ENCODE results near the gene PIPOX. TPM values are rescaled to one million over a fixed set of nuclear protein-coding genes. Genes with fewer than 3 reads are reported as not detected.

Gene PIPOX
- total and polyA plus RNA-seq, 2 experiments from 2014 or later: not detected

- no peaks in the 10 kb centered on the region for H3K4me1 ChIP-seq (ENCODE audit: insufficient read depth)
- H3K4me3 ChIP-seq: no peak overlapping the region
- in situ Hi-C loops (cut with MboI): no loop called here
- no peaks in the 10 kb centered on the region for H3K9me2 ChIP-seq (ENCODE audit: insufficient read depth)
- no peak overlapping the region for H3K4me2 ChIP-seq (ENCODE audit: unreplicated experiment)
- no peaks in the 10 kb centered on the region for H4K20me1 ChIP-seq (ENCODE audit: insufficient read depth)
- H3K9ac ChIP-seq: no peak overlapping the region
- no peaks in the 10 kb centered on the region for H3F3A ChIP-seq (ENCODE audit: insufficient read depth)
- no peaks in the 10 kb centered on the region for H3K9me3 ChIP-seq (ENCODE audit: low read depth)
- no peak for TF ChIP-seq EZH2 (IDR thresholded peaks at IDR 0.05; ENCODE audit: insufficient read depth, poor library complexity, severe bottlenecking)
- no peak for TF ChIP-seq EZH2phosphoT487 (IDR thresholded peaks at IDR 0.05; ENCODE audit: insufficient read depth, low read depth)
- no peak overlapping the region for H3K27ac ChIP-seq
- no peak for DNase-seq
- peaks cover 70% of the 10 kb centered on the region for H3K27me3 ChIP-seq (replicated peaks; ENCODE audit: insufficient read depth)
- H3K36me3 ChIP-seq (ENCODE audit: low read depth): no peaks in the 10 kb centered on the region
- H2AFZ ChIP-seq: no peak overlapping the region
- H3K79me2 ChIP-seq (ENCODE audit: insufficient read depth): no peaks in the 10 kb centered on the region
- WGBS, 2 experiments (ENCODE audit: low coverage in 1 of 2, low lambda C conversion rate in 2 of 2, missing lambda C conversion rate in 2 of 2): 31 to 33% methylated on average over 13 of the region's 13 CpGs
Observed at GRCh38 chr17:29016345-29017210, 26.4 kb upstream of the PIPOX start.

- no peaks in the 10 kb centered on the region for H3K9me3 ChIP-seq (ENCODE audit: low read depth)
- H3K9me2 ChIP-seq (ENCODE audit: insufficient read depth): no peaks in the 10 kb centered on the region
- no peak overlapping the region for H3K9ac ChIP-seq
- peaks cover 94% of the 10 kb centered on the region for H3K27me3 ChIP-seq (replicated peaks; ENCODE audit: insufficient read depth)
- H3K36me3 ChIP-seq (ENCODE audit: low read depth): no peaks in the 10 kb centered on the region
- no peaks in the 10 kb centered on the region for H3F3A ChIP-seq (ENCODE audit: insufficient read depth)
- WGBS, 2 experiments (ENCODE audit: low coverage in 1 of 2, low lambda C conversion rate in 2 of 2, missing lambda C conversion rate in 2 of 2): 38 to 42% methylated on average over 6 of the region's 6 CpGs
- H2AFZ ChIP-seq: no peak overlapping the region
- in situ Hi-C loops (cut with MboI): no loop called here
- H3K4me2 ChIP-seq (ENCODE audit: unreplicated experiment): no peak overlapping the region
- no peaks in the 10 kb centered on the region for H3K4me1 ChIP-seq (ENCODE audit: insufficient read depth)
- no peak for DNase-seq
- no peak overlapping the region for H3K27ac ChIP-seq
- no peaks in the 10 kb centered on the region for H4K20me1 ChIP-seq (ENCODE audit: insufficient read depth)
- no peaks in the 10 kb centered on the region for H3K79me2 ChIP-seq (ENCODE audit: insufficient read depth)
- H3K4me3 ChIP-seq: no peak overlapping the region
- TF ChIP-seq EZH2 (IDR thresholded peaks at IDR 0.05; ENCODE audit: insufficient read depth, poor library complexity, severe bottlenecking) (no peak), EZH2phosphoT487 (IDR thresholded peaks at IDR 0.05; ENCODE audit: insufficient read depth, low read depth) (no peak)
Observed at GRCh38 chr17:29018788-29019474, 24.0 kb upstream of the PIPOX start.

GRCh38 chr17:29019475-29020181, 23.3 kb upstream of the PIPOX start:
- no peaks in the 10 kb centered on the region for H3K79me2 ChIP-seq (ENCODE audit: insufficient read depth)
- WGBS, 2 experiments (ENCODE audit: low coverage in 1 of 2, low lambda C conversion rate in 2 of 2, missing lambda C conversion rate in 2 of 2): 6 to 7% methylated on average over 37 to 39 of the region's 39 CpGs
- in situ Hi-C loops (cut with MboI): no loop called here
- H3K4me3 ChIP-seq: no peak overlapping the region
- H3K9me3 ChIP-seq (ENCODE audit: low read depth): no peaks in the 10 kb centered on the region
- no peak overlapping the region for H3K27ac ChIP-seq
- H3K27me3 ChIP-seq (replicated peaks; ENCODE audit: insufficient read depth): peaks cover 94% of the 10 kb centered on the region
- H3K9me2 ChIP-seq (ENCODE audit: insufficient read depth): no peaks in the 10 kb centered on the region
- no peak for DNase-seq
- H3F3A ChIP-seq (ENCODE audit: insufficient read depth): no peaks in the 10 kb centered on the region
- H3K9ac ChIP-seq: no peak overlapping the region
- TF ChIP-seq EZH2 (IDR thresholded peaks at IDR 0.05; ENCODE audit: insufficient read depth, poor library complexity, severe bottlenecking) (no peak), EZH2phosphoT487 (IDR thresholded peaks at IDR 0.05; ENCODE audit: insufficient read depth, low read depth) (no peak)
- H2AFZ ChIP-seq: no peak overlapping the region
- H4K20me1 ChIP-seq (ENCODE audit: insufficient read depth): no peaks in the 10 kb centered on the region
- no peaks in the 10 kb centered on the region for H3K36me3 ChIP-seq (ENCODE audit: low read depth)
- no peak overlapping the region for H3K4me2 ChIP-seq (ENCODE audit: unreplicated experiment)
- no peaks in the 10 kb centered on the region for H3K4me1 ChIP-seq (ENCODE audit: insufficient read depth)

- Histone ChIP-seq H3K4me1 (ENCODE audit: insufficient read depth) (no peaks in the 10 kb centered on the region), H3K9me2 (ENCODE audit: insufficient read depth) (no peaks in the 10 kb centered on the region), H3K36me3 (ENCODE audit: low read depth) (no peaks in the 10 kb centered on the region), H3K4me3 (no peak overlapping the region), H3K4me2 (ENCODE audit: unreplicated experiment) (no peak overlapping the region), H3K27me3 (replicated peaks; ENCODE audit: insufficient read depth) (peaks cover 92% of the 10 kb centered on the region), H3K9me3 (ENCODE audit: low read depth) (no peaks in the 10 kb centered on the region), H2AFZ (no peak overlapping the region), H3K79me2 (ENCODE audit: insufficient read depth) (no peaks in the 10 kb centered on the region), H3K9ac (no peak overlapping the region), H3K27ac (no peak overlapping the region), H4K20me1 (ENCODE audit: insufficient read depth) (no peaks in the 10 kb centered on the region), H3F3A (ENCODE audit: insufficient read depth) (no peaks in the 10 kb centered on the region)
- 67 to 76% methylated on average over 7 to 8 of the region's 8 CpGs for WGBS, 2 experiments (ENCODE audit: low coverage in 1 of 2, low lambda C conversion rate in 2 of 2, missing lambda C conversion rate in 2 of 2)
- in situ Hi-C loops (cut with MboI): no loop called here
- TF ChIP-seq EZH2 (IDR thresholded peaks at IDR 0.05; ENCODE audit: insufficient read depth, poor library complexity, severe bottlenecking): no peak
- no peak for TF ChIP-seq EZH2phosphoT487 (IDR thresholded peaks at IDR 0.05; ENCODE audit: insufficient read depth, low read depth)
- no peak for DNase-seq
Observed at GRCh38 chr17:29020576-29020975, 22.4 kb upstream of the PIPOX start.
